Upper lobe of left lung (tissue), 6 donors: ENCODE results near the gene KIAA1217. TPM values are rescaled to one million over a fixed set of nuclear protein-coding genes. Genes with fewer than 3 reads are reported as not detected.

Source experiments
- ATAC-seq, 2 donors: fragments of 200-7000 bp; cut with Tn5 transposase; one replicate each; pipeline ENCODE4 v1.9.1; 2022; ENCODE audit warnings: mild to moderate bottlenecking in 2 of 2, moderate library complexity in 2 of 2; ENCODE audit not compliant: low FRiP score in 2 of 2
- DNase-seq, 2 donors: peaks; one replicate each; pipeline ENCODE4 v3.0.0-alpha.2; 2019 to 2020
- H3K27ac ChIP-seq, 4 donors: fragments of 200-600 bp; sonication (generic); one replicate each; pipeline ENCODE4 v1.5.1; 2016 to 2019
- H3K27me3 ChIP-seq, 4 donors: fragments of 200-600 bp; sonication (generic); one replicate each; pipeline ENCODE4 v1.5.1; 2017 to 2019
- H3K36me3 ChIP-seq, 4 donors: fragments of 200-600 bp; sonication (generic); one replicate each; pipeline ENCODE4 v1.5.1; 2016 to 2019
- H3K4me1 ChIP-seq, 4 donors: fragments of 200-600 bp; sonication (generic); one replicate each; pipeline ENCODE4 v1.5.1; 2018 to 2019
- H3K4me3 ChIP-seq, 4 donors: fragments of 200-600 bp; sonication (generic); one replicate each; pipeline ENCODE4 v1.5.1; 2017 to 2019; ENCODE audit warnings: mild to moderate bottlenecking in 2 of 4, moderate library complexity in 1 of 4
- H3K9me3 ChIP-seq, 4 donors: fragments of 200-600 bp; sonication (generic); one replicate each; pipeline ENCODE4 v1.5.1; 2018 to 2019
- CTCF ChIP-seq, 6 experiments: fragments of 450-650 bp in 4 of 6; fragments of 200-600 bp in 2 of 6; sonication (generic) in 2 of 6; IDR thresholded peaks; one replicate each; pipeline ENCODE4 v1.5.1; 2016 to 2019; ENCODE audit warnings: antibody characterized with exemption in 6 of 6
- EP300 ChIP-seq, 4 donors: sonication (generic); formaldehyde crosslinking; IDR thresholded peaks; one replicate each; pipeline ENCODE4 v1.5.1; 2017; ENCODE audit warnings: antibody characterized with exemption in 4 of 4, control low read depth in 2 of 4
- POLR2A ChIP-seq, 4 donors: fragments of 450-650 bp; IDR thresholded peaks; one replicate each; pipeline ENCODE4 v1.5.1; 2016 to 2017; ENCODE audit warnings: antibody characterized with exemption in 4 of 4, mild to moderate bottlenecking in 2 of 4
- POLR2AphosphoS5 ChIP-seq, 2 donors: sonication (generic); formaldehyde crosslinking; IDR thresholded peaks; one replicate each; pipeline ENCODE4 v1.5.1; 2017; ENCODE audit warnings: antibody characterized with exemption in 2 of 2
- WGBS, 2 donors: methylation state at CpG; one replicate each; pipeline ENCODE4 v1.1.5; 2017 to 2018; 5-methylcytosine and 5-hydroxymethylcytosine counted together
- total RNA-seq, 6 donors: library from RNA; depleted of rRNA in 4 of 6; stranded (reverse); fragments of >200 nt in 4 of 6; gene quantifications; one replicate each; pipeline versions ENCODE4 v1.1.0 to v1.2.1, GENCODE V29; 2016 to 2021
- donor health status: DM: no; HTN: no; CAD: no; lungs with moderate emphysema.
- donor health status: DM: no; HTN: yes; CAD: no; lungs with severe emphysema.

KIAA1217 gene
- total RNA-seq: 100 to 1,000 TPM in 1 of 6 donors, 10 to 100 TPM in 5; 18.4 to 109 (median 41.0) TPM

GRCh38 chr10:24208661-24209431, at the start of gene KIAA1217:
KIAA1217 (plus strand) TSS chr10:24209138; CDS start chr10:24209194, 56 bp downstream.
- peak within 1 kb of the TSS; percentile 11 to 55 (median 50) for H3K4me3 ChIP-seq
- DNase-seq: peak; percentile 73 to 78
- peak within 1 kb of the TSS; percentile 87 to 92 (median 88) for H3K27ac ChIP-seq
- peak; percentile 58 to 81 for ATAC-seq
- no peaks in the 10 kb centered on the region for H3K27me3 ChIP-seq
- no peaks in the 10 kb centered on the region for H3K36me3 ChIP-seq
- WGBS, 2 donors: 0 to 2% methylated on average over 17 to 34 of the region's 34 CpGs
- no peaks in the 10 kb centered on the region for H3K9me3 ChIP-seq
- peaks cover 11 to 46% (median 17%) of the 10 kb centered on the region in 4 donors for H3K4me1 ChIP-seq
- TF ChIP-seq POLR2AphosphoS5 (IDR thresholded peaks at IDR 0.05) (no peak), POLR2A (IDR thresholded peaks at IDR 0.05) (peak in 1 of 4 donors; percentile 9)

- TF ChIP-seq POLR2AphosphoS5 (IDR thresholded peaks at IDR 0.05) (no peak), EP300 (IDR thresholded peaks at IDR 0.05) (no peak), CTCF (IDR thresholded peaks at IDR 0.05) (no peak), POLR2A (IDR thresholded peaks at IDR 0.05) (no peak)
- Histone ChIP-seq H3K4me3 (no peak overlapping the region), H3K4me1 (no peaks in the 10 kb centered on the region), H3K27me3 (no peaks in the 10 kb centered on the region), H3K9me3 (peaks cover 0 to 5% (median under 1%) of the 10 kb centered on the region in 4 donors), H3K36me3 (no peaks in the 10 kb centered on the region), H3K27ac (no peak overlapping the region)
- no peak for DNase-seq
- WGBS, 2 donors: 50 to 78% methylated on average over 3 to 4 of the region's 4 CpGs
- no peak for ATAC-seq
Measured at GRCh38 chr10:24162206-24162985, 46.5 kb upstream of the KIAA1217 start.

- TF ChIP-seq POLR2A (IDR thresholded peaks at IDR 0.05) (no peak), EP300 (IDR thresholded peaks at IDR 0.05) (no peak), CTCF (IDR thresholded peaks at IDR 0.05) (no peak), POLR2AphosphoS5 (IDR thresholded peaks at IDR 0.05) (no peak)
- H3K27me3 ChIP-seq: no peaks in the 10 kb centered on the region
- no peak for ATAC-seq
Measured at GRCh38 chr10:24163485-24163884, 45.5 kb upstream of the KIAA1217 start.

GRCh38 chr10:24168258-24169170, 40.4 kb upstream of the KIAA1217 start:
- no peak for TF ChIP-seq POLR2A (IDR thresholded peaks at IDR 0.05)
- TF ChIP-seq CTCF (IDR thresholded peaks at IDR 0.05): no peak
- no peak for TF ChIP-seq POLR2AphosphoS5 (IDR thresholded peaks at IDR 0.05)
- no peak for TF ChIP-seq EP300 (IDR thresholded peaks at IDR 0.05)
- Histone ChIP-seq H3K4me3 (no peak overlapping the region), H3K4me1 (no peaks in the 10 kb centered on the region), H3K27ac (peak overlapping the region in 2 of 4 donors; percentile 38 to 48), H3K27me3 (no peaks in the 10 kb centered on the region), H3K9me3 (no peaks in the 10 kb centered on the region), H3K36me3 (no peaks in the 10 kb centered on the region)
- WGBS, 2 donors: 12 to 19% methylated on average over 5 of the region's 5 CpGs
- no peak for ATAC-seq
- peak in 1 of 2 donors; percentile 24 for DNase-seq

More at GRCh38 chr10:24163485-24163884, 45.5 kb upstream of the KIAA1217 start:
- H3K4me3 ChIP-seq: no peak overlapping the region
- H3K9me3 ChIP-seq: no peaks in the 10 kb centered on the region
- H3K4me1 ChIP-seq: no peaks in the 10 kb centered on the region
- no peak overlapping the region for H3K27ac ChIP-seq
- DNase-seq: no peak
- no peaks in the 10 kb centered on the region for H3K36me3 ChIP-seq
- WGBS, 2 donors: 90 to 93% methylated on average over 2 of the region's 2 CpGs
